ENCODE results near the gene UGT1A10.
"Not testable (repeated sequence)": the region's sequence is repeated elsewhere in the genome, so short reads cannot be mapped to it uniquely, and the experiment has no call there.

Gene UGT1A10

DNA sequence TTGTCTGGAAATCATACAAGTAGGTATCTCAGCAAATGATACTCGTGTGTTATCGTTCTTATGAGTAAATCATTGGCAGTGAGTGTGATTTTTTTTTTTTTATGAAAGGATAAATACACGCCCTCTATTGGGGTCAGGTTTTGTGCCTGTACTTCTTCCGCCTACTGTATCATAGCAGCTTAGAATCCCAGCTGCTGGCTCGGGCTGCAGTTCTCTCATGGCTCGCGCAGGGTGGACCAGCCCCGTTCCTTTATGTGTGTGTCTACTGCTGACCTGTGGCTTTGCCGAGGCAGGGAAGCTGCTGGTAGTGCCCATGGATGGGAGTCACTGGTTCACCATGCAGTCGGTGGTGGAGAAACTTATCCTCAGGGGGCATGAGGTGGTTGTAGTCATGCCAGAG, at the start of gene UGT1A10:
TSS of gene UGT1A10 (plus strand) at position 143 of the 400 bp plus-strand sequence. CDS start at position 218, 75 bp downstream.
- FAIRE-seq; DNase-seq (ENCODE audit: low spot score): not testable (repeated sequence)

DNA sequence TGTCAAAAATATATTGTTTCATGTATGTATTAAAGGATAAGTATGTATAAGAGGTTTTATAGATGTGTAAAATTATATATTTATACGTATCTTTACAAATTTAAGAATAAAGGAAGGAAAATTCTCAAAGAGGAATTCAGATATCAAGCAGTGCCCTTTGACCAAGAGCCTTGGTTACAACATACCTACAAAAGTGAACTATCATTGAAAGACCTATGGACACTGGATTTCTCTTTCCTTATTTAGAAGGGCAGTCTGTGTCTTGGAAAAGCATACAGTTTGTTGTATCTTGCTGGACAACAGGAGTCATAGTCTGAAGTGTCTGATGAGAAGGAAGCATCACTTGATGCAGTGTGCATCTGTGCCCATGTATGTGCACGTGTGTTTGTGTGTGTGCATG, 47.8 kb upstream of the UGT1A10 start:
- DNase-seq (ENCODE audit: low spot score) (no peak), FAIRE-seq (peak; percentile 12)

DNA sequence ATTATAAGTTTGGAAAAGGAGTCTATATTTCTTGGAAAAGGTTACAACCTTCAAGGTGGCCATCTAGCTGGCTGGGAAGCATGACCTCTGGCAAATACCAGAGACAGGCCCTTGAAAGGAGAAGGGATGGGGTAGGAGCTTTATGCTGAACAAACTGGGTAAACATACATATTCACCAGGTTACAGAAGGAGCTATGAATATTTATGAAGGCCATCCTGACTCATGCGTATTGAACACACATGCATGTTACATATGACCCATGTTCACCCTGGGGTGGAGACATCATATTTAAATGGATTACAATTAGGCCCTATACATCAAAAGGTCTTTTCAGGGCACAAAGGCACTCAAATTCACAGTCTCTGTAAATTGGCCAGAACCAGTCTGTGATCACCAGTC, 43.5 kb upstream of the UGT1A10 start:
- not testable (repeated sequence) for FAIRE-seq; DNase-seq (ENCODE audit: low spot score)

DNA sequence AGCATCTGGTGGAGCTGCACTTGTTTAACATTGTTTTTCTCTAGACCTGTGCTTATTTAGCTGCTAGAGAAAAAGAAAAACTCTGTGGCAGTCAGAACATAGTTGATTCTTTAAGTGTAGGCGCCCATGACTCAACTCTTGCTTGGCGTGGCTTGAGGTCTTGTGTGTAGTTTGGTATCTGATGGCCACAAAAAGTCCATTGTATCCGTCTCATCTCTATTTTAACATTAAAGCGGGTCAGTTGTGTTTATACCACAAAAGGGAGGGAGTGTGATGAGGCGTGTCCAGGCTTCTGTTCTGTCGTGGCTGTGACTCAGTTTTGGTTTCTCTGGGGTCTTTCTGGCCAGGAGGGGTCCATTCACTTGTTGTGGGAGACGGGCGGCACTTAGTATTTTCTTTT, 43.0 kb upstream of the UGT1A10 start:
- FAIRE-seq (peak; percentile 94), DNase-seq (ENCODE audit: low spot score) (peak; percentile 79)

DNA sequence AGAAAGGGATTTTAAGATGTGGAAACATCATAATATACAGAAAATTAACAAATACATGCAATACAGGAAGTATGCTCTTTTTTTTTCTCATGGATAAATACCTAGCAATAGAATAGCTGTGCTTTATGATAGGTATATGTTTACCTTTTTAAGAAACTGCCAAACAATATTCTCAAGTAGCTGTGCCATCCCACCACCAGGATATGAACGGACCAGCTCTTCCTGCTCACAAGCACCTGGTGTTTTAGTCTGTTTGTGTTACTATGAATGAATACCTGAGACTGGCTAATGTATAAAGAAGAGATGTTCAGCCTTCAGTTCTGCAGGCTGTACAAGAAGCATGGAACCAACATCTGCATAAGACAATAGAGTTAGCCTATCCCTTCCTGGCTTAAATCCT, 38.7 kb upstream of the UGT1A10 start:
- no peak for DNase-seq (ENCODE audit: low spot score)

DNA sequence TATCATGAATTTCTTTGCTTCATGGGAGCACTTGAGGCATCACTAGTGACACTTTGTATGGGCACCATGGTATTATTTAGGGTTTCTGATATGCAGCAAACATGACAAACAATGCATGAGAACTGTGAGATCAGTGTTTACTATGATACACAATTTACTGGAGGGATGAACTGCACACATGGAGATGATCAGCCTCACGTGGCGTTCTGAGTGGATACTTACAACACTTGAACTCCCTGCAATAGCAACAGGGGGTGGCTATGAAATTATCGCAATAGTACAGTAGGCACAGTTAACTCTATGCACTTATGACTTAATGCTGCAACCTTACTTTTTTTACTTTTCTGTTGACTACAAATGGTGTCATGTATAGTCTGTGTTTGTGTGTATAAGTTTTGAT, 37.3 kb upstream of the UGT1A10 start:
- FAIRE-seq: no peak
- DNase-seq (ENCODE audit: low spot score): no peak

More for the DNA sequence above, 38.7 kb upstream of the UGT1A10 start:
- FAIRE-seq: no peak

DNA sequence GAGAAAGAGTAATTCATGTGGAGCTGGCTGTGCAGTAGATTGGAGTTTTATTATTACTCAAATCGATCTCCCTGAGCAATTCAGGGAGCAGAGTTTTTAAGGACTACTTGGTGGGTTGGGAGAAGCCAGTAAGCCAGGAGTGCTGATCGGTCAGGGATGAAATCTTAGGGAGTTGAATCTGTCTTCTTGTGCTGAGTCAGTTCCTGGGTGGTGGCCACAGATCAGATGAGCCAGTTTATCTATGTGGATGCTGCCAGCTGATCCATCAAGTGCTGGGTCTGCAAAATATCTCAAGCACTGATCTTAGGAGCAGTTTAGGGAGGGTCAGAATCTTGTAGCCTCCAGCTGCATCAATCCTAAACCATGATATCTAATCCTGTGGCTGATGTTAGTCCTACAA, 35.9 kb upstream of the UGT1A10 start:
- FAIRE-seq (peak; percentile 83), DNase-seq (ENCODE audit: low spot score) (peak; percentile 63)

DNA sequence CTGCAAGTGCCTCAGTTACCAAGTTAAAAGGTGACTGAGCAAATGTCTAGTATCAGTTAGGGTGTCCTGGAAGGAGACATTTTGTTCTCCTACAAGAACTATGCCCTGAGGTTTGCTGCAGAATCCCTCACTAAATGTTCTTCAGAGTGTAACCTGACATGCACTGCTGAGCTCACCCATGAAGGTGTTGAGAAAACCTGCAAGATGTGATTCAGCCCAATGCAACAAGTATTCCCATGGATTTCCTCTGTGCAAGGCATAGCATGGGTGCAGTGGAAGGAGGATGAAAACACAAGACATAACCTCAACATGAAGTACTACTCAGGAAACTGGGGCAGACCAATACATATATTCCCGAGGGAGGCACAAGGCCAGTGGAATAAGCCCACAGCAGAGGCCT, 34.2 kb upstream of the UGT1A10 start:
- DNase-seq (ENCODE audit: low spot score) (no peak), FAIRE-seq (no peak)

DNA sequence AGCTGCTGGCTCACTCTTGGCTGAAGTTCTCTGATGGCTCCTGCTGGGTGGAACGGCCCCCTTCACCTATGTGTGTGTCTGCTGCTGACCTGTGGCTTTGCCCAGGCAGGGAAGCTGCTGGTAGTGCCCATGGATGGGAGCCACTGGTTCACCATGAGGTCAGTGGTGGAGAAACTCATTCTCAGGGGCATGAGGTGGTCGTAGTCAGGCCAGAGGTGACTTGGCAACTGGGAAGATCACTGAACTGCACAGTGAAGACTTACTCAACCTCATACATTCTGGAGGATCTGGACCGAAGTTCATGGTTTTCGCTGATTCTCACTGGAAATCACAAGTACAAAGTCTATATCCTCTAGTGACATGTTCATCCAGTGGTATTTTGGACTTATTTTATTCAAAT, 32.7 kb upstream of the UGT1A10 start:
- DNase-seq (ENCODE audit: low spot score): no peak
- FAIRE-seq: no peak

DNA sequence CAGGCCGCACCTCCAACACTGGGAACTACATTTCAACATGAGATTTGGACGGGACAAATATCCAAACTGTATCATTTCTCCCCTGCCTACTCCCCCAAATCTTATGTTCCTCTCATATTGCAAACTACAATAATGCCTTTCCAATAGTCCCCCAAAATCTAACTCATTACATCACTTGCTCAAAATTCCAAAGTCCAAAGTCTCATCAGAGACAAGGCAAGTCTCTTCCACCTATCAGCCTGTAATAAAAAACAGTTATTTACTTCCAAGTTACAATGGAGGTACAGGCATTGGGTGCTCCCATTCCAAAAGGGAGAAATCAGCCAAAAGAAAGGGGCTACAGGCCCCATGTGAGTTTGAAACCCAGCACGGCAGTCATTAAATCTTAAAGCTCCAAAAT, 31.4 kb upstream of the UGT1A10 start:
- DNase-seq (ENCODE audit: low spot score): no peak
- no peak for FAIRE-seq

DNA sequence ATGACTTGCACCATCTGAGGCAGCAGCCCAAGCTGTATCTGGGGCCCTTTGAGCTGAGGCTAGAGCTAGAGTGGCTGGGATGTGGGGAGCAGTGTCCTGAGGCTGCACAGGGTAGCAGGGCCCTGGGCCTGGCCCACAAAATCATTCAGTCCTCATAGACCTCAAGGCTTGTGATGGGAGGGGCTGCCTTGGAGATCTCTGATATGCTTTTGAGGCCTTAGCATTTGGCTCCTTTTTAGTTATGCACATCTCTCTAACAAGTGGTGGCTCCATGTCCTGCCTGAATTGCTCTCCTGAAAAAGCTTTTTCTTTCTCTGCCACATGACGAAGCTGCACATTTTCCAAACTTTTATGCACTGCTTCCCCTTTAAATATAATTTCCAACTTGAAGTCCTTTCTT, 30.6 kb upstream of the UGT1A10 start:
- no peak for FAIRE-seq

DNA sequence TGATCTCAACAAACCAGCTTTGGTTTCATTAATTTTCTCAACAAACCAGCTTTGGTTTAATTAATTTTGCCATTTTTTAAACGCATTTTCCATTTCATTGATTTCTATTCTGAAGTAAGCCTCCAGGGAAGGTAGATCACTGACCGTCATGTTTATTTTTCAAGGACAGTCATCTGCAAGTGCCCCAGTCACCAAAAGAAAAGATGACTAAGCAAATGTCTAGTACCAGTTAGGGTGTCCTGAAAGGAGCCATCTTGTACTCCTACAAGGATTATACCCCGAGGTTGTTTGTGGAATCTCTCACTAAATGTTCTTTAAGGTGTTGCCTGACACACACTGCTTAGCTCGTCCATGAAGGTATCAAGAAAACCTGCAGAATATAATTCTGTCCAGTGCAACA, 25.0 kb upstream of the UGT1A10 start:
- FAIRE-seq: no peak
- no peak for DNase-seq (ENCODE audit: low spot score)

More for the DNA sequence above, 30.6 kb upstream of the UGT1A10 start:
- DNase-seq (ENCODE audit: low spot score): no peak

DNA sequence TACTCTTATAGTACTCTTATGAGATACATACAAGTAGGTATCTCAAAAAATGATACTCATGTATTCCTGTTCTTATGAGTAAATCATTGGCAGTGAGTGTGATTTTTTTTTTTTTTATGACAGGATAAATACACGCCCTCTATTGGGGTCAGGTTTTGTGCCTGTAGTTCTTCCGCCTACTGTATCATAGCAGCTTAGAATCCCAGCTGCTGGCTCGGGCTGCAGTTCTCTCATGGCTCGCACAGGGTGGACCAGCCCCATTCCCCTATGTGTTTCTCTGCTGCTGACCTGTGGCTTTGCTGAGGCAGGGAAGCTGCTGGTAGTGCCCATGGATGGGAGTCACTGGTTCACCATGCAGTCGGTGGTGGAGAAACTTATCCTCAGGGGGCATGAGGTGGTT, 18.8 kb upstream of the UGT1A10 start, which contains the start of gene UGT1A8:
TSS of gene UGT1A8 (plus strand) at position 158 of the 400 bp plus-strand sequence. CDS start at position 233, 75 bp downstream.
- not testable (repeated sequence) for FAIRE-seq
- peak; percentile 58 for DNase-seq (ENCODE audit: low spot score)

DNA sequence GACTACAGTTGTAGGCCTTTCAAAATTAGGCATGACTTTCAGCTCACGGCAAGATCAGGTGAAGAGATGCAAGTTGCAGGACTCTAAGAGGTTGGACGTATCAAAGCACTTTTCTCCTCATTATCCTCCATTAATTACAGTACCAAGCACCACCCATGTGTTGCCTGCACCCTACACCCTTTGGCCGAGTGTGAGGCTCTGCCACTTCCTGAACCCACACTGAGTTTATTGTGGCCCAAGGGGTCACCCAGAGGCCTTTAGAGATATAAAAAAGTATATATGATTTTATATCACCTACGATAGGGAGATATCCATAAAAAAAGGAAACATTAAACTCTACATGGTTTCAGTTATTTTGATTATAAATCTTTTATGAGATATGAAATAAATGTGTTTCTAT, 16.0 kb upstream of the UGT1A10 start:
- peak; percentile 8 for FAIRE-seq
- no peak for DNase-seq (ENCODE audit: low spot score)

DNA sequence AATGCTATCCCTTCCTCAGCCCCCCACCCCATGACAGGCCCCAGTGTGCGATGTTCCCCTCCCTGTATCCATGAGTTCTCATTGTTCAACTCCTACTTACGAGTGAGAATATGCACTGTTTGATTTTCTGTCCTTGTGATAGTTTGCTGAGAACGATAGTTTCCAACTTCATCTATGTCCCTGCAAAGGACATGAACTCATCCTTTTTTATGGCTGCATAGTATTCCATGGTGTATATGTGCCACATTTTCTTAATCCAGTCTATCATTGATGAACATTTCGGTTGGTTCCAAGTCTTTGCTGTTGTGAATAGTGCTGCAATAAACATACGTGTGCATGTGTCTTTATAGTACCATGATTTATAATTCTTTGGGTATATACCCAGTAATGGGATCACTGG, 14.4 kb upstream of the UGT1A10 start:
- DNase-seq (ENCODE audit: low spot score); FAIRE-seq: not testable (repeated sequence)

DNA sequence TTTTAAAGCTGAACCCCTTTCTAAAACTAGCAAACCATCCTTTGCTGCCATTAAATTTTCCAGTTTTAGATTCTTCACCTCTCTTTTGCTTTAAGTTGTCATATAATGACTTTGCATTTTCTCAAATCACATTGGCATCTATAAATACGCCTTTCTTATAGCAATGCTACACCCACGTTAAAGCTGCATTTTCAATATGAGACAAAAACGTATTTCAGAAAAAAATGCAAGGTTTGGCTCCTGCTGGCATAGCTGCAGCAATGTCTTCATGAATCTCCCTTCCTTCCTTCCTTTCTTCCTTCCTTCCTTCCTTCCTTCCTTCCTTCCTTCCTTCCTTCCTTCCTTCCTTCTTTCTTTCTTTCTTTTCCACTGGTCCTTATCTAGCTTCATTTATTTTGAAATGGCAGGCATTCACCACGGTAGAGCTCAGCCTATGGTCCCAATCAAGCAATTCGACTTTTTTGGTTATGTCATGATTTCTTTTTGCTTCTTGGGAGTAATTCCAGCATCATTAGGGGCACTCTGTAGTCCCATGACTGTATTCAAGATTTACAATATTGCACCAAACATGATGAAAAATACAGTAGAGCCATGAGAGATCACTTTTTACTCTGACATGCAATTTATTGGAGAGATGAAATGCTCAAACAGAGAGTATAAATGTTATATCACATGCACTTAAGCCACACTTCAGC, 8.8 kb upstream of the UGT1A10 start:
- FAIRE-seq (no peak), DNase-seq (ENCODE audit: low spot score) (no peak)

DNA sequence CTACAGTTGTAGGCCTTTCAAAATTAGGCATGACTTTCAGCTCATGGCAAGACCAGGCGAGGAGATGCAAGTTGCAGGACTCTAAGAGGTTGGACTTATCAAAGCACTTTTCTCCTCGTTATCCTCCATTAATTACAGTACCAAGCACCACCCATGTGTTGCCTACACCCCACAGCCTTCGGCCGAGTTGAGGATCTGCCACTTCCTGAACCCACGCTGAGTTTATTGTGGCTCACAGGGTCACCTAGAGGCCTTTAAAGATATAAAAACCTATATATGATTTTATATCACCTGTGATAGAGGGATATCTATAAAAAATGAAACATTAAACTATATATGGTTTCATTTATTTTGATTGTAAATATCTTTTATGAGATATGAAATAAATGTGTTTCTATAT, 2.6 kb downstream of the UGT1A10 start:
- DNase-seq (ENCODE audit: low spot score) (no peak), FAIRE-seq (peak; percentile 38)

DNA sequence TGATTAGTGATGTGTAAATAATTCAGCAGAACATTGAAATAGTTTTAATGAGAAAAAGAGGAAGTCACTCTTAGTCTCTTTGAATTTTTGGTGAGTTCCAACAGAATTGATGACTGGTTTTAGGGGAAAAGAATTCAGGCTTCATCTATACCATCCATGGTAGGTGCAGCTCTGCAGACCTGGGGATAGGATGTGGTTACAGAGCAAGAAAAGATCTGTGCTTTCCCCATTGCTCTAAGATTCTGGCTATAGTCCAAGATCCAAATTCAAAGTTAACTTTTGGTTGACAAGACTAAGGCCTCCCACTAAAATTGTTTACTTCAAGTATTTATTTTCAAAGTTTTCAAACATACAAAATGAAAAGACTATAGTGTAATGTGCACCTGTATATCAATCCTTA, 3.6 kb downstream of the UGT1A10 start:
- FAIRE-seq (no peak), DNase-seq (ENCODE audit: low spot score) (no peak)

DNA sequence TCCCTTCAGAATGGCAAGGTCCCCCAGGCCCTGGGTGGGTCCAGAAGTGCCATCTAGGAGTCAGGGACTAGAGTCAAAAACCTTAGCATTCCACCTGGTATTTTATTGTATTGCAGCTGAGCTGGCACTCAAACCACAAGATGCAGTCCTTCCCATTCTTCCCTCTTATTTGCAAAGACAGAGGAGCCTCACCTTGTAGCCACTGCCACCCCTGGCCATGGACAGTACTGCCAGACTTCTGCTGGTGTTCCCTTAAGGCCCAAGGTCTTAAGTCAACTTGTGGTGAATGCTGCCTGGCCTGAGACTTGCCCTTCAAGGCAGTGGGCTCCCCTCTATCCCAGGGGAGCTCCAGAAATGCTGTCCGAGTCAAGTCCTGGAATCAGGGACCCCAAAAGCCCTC, 6.9 kb downstream of the UGT1A10 start:
- DNase-seq (ENCODE audit: low spot score): peak; percentile 9
- FAIRE-seq: no peak

DNA sequence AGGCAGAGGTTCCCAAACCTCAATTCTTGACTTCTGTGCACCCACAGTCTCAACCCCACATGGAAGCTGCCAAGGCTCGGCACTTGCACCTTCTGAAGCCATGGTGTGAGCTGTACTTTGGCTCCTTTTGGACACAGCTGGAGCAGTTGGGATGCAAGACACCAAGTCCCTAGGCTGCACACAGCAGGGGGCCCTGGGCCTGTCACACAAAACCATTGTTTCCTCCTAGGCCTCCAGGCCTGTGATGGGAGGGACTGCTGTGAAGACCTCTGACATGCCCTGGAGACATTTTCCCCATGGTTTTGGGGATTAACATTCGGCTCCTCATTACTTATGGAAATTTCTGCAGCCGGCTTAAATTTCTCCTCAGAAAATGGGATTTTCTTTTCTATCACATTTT, 9.8 kb downstream of the UGT1A10 start:
- not testable (repeated sequence) for DNase-seq (ENCODE audit: low spot score); FAIRE-seq

DNA sequence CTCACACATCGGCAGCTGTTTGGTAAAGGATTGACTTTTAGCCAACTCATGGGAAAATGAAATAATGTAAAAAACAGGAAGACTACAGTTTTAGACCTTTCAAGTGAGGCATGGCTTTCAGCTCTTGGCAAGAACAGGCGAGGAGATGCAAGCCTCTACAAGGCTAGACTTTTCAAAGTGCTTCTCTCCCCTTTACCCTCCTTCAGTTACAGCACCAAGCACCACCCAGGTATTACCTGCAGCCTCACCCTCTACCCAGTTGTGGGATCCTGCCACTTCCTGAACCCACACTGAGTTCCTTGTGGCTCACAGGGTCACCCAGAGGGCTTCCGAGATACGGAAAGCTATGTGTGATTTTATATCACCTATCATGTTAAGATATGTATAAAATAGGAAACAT, 14.7 kb downstream of the UGT1A10 start:
- DNase-seq (ENCODE audit: low spot score): no peak
- no peak for FAIRE-seq

DNA sequence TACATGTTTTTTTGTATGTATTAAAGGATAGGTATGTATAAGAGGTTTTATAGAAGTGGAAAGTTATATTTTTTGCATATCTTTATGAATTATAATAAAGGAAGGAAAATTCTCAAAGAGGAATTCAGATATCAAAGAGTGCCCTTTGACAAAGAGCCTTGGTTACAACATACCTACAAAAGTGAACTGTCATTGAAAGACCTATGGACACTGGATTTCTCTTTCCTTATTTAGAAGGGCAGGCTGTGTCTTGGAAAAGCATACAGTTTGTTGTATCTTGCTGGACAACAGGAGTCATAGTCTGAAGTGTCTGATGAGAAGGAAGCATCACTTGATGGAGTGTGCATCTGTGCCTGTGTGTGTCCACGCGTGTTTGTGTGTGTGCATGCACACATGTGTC, 15.2 kb downstream of the UGT1A10 start:
- DNase-seq (ENCODE audit: low spot score) (no peak), FAIRE-seq (no peak)

DNA sequence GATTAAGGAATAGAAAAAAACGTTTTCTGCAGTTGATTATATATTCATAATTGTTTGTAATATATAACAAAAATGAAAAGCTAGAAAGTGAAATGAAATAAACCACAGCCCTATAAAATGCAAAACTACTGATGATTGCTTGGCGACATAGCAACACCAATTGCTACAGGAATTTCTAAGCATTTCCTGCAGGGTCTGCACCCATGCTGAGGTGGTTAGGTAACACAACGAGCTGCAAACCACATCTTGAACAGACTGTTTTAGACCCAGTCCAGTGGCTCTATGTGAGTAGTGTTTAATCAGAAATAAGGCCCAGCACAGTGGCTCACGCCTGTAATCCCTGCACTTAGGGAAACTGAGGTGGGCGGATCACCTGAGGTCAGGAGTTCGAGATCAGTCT, 18.3 kb downstream of the UGT1A10 start:
- DNase-seq (ENCODE audit: low spot score): no peak
- FAIRE-seq: no peak

Measured in RCC 7860 (cell line).